ENCODE results near the gene MAEA. TPM values are rescaled to one million over a fixed set of nuclear protein-coding genes. Genes with fewer than 3 reads are reported as not detected.

Gene MAEA
- total and polyA plus RNA-seq, 2 experiments from 2014 or later, result 49.8 to 99.0 TPM

DNA sequence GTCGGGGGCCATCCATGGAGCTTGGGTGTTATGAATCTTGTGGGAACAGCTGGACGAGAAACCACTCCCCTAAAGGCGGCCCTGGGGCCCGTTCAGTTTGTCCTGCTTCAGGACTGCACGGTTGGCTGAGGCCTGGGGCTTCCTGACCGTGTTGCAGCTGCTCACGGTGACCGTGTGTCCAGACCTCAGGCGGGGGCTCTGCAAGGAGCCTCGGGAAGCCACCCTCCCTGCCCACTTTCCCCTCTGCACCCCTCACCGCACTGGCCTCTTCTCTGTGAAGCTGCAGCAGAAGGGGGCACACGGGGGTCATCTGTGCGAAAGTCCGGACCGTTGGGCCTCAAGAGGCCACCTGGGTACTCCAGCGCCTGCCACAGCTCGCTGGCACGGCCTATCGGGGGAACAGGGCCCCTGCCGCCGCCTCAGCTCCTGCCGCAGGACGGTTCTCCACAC, 86.7 kb downstream of the MAEA start:
- Mint-ChIP-seq H3K9me3 (no peaks in the 10 kb centered on the region), H3K27ac (no peak overlapping the region), H3K4me1 (no peaks in the 10 kb centered on the region), H3K4me3 (no peak overlapping the region), H3K36me3 (ENCODE audit: low read depth) (peaks cover 3% of the 10 kb centered on the region; the same call in 2 of the 3 replicates), H3K27me3 (ENCODE audit: insufficient read depth, low read depth, poor library complexity) (peaks cover 2% of the 10 kb centered on the region)
- no peak overlapping the region for H3K4me3 ChIP-seq
- no peak overlapping the region for H2AFZ ChIP-seq
- no peaks in the 10 kb centered on the region for H3K79me2 ChIP-seq (replicated peaks; ENCODE audit: insufficient read depth)
- TF ChIP-seq, protein P1, sequence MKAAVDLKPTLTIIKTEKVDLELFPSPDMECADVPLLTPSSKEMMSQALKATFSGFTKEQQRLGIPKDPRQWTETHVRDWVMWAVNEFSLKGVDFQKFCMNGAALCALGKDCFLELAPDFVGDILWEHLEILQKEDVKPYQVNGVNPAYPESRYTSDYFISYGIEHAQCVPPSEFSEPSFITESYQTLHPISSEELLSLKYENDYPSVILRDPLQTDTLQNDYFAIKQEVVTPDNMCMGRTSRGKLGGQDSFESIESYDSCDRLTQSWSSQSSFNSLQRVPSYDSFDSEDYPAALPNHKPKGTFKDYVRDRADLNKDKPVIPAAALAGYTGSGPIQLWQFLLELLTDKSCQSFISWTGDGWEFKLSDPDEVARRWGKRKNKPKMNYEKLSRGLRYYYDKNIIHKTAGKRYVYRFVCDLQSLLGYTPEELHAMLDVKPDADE (IDR thresholded peaks at IDR 0.05), result no peak
- TF ChIP-seq EZH2phosphoT487 (IDR thresholded peaks at IDR 0.05; ENCODE audit: unreplicated experiment) (no peak), JUNB (IDR thresholded peaks at IDR 0.05; ENCODE audit: unreplicated experiment) (no peak), CREB1 (CRISPR knock-in tag; IDR thresholded peaks at IDR 0.05; ENCODE audit: low read depth) (no peak), ZNF114 (CRISPR knock-in tag; IDR thresholded peaks at IDR 0.05) (no peak), ZNF331 (CRISPR knock-in tag; IDR thresholded peaks at IDR 0.05; ENCODE audit: low read depth) (no peak), NANOG (IDR thresholded peaks at IDR 0.05; ENCODE audit: borderline replicate concordance) (no peak), STAT1 (IDR thresholded peaks at IDR 0.05; ENCODE audit: unreplicated experiment) (no peak)
- TF ChIP-seq, protein P2, sequence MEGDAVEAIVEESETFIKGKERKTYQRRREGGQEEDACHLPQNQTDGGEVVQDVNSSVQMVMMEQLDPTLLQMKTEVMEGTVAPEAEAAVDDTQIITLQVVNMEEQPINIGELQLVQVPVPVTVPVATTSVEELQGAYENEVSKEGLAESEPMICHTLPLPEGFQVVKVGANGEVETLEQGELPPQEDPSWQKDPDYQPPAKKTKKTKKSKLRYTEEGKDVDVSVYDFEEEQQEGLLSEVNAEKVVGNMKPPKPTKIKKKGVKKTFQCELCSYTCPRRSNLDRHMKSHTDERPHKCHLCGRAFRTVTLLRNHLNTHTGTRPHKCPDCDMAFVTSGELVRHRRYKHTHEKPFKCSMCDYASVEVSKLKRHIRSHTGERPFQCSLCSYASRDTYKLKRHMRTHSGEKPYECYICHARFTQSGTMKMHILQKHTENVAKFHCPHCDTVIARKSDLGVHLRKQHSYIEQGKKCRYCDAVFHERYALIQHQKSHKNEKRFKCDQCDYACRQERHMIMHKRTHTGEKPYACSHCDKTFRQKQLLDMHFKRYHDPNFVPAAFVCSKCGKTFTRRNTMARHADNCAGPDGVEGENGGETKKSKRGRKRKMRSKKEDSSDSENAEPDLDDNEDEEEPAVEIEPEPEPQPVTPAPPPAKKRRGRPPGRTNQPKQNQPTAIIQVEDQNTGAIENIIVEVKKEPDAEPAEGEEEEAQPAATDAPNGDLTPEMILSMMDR (conservative IDR thresholded peaks at IDR 0.05; ENCODE audit: low read depth in 2 of 2), result no peak
- TF ChIP-seq, protein P3, sequence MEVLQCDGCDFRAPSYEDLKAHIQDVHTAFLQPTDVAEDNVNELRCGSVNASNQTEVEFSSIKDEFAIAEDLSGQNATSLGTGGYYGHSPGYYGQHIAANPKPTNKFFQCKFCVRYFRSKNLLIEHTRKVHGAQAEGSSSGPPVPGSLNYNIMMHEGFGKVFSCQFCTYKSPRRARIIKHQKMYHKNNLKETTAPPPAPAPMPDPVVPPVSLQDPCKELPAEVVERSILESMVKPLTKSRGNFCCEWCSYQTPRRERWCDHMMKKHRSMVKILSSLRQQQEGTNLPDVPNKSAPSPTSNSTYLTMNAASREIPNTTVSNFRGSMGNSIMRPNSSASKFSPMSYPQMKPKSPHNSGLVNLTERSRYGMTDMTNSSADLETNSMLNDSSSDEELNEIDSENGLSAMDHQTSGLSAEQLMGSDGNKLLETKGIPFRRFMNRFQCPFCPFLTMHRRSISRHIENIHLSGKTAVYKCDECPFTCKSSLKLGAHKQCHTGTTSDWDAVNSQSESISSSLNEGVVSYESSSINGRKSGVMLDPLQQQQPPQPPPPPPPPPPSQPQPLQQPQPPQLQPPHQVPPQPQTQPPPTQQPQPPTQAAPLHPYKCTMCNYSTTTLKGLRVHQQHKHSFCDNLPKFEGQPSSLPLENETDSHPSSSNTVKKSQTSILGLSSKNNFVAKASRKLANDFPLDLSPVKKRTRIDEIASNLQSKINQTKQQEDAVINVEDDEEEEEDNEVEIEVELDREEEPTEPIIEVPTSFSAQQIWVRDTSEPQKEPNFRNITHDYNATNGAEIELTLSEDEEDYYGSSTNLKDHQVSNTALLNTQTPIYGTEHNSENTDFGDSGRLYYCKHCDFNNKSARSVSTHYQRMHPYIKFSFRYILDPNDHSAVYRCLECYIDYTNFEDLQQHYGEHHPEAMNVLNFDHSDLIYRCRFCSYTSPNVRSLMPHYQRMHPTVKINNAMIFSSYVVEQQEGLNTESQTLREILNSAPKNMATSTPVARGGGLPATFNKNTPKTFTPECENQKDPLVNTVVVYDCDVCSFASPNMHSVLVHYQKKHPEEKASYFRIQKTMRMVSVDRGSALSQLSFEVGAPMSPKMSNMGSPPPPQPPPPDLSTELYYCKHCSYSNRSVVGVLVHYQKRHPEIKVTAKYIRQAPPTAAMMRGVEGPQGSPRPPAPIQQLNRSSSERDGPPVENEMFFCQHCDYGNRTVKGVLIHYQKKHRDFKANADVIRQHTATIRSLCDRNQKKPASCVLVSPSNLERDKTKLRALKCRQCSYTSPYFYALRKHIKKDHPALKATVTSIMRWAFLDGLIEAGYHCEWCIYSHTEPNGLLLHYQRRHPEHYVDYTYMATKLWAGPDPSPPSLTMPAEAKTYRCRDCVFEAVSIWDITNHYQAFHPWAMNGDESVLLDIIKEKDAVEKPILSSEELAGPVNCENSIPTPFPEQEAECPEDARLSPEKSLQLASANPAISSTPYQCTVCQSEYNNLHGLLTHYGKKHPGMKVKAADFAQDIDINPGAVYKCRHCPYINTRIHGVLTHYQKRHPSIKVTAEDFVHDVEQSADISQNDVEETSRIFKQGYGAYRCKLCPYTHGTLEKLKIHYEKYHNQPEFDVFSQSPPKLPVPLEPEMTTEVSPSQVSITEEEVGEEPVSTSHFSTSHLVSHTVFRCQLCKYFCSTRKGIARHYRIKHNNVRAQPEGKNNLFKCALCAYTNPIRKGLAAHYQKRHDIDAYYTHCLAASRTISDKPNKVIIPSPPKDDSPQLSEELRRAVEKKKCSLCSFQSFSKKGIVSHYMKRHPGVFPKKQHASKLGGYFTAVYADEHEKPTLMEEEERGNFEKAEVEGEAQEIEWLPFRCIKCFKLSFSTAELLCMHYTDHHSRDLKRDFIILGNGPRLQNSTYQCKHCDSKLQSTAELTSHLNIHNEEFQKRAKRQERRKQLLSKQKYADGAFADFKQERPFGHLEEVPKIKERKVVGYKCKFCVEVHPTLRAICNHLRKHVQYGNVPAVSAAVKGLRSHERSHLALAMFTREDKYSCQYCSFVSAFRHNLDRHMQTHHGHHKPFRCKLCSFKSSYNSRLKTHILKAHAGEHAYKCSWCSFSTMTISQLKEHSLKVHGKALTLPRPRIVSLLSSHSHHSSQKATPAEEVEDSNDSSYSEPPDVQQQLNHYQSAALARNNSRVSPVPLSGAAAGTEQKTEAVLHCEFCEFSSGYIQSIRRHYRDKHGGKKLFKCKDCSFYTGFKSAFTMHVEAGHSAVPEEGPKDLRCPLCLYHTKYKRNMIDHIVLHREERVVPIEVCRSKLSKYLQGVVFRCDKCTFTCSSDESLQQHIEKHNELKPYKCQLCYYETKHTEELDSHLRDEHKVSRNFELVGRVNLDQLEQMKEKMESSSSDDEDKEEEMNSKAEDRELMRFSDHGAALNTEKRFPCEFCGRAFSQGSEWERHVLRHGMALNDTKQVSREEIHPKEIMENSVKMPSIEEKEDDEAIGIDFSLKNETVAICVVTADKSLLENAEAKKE (CRISPR knock-in tag; IDR thresholded peaks at IDR 0.05), result no peak
- H4K20me1 ChIP-seq (replicated peaks; ENCODE audit: insufficient read depth), result no peaks in the 10 kb centered on the region
- DNase-seq (ENCODE audit: low spot score) (no peak), ATAC-seq (no peak)
- no peaks in the 10 kb centered on the region for H3K27me3 ChIP-seq (ENCODE audit: insufficient read depth)
- H3K27ac ChIP-seq (ENCODE audit: low read depth), result no peak overlapping the region
- H3F3A ChIP-seq (replicated peaks; ENCODE audit: low read depth), result no peaks in the 10 kb centered on the region
- H3K9me2 ChIP-seq (ENCODE audit: insufficient read depth), result no peaks in the 10 kb centered on the region
- H3K36me3 ChIP-seq (ENCODE audit: insufficient read depth), result no peaks in the 10 kb centered on the region
- no peak overlapping the region for H3K4me2 ChIP-seq
- H3K4me1 ChIP-seq (ENCODE audit: insufficient read depth), result no peaks in the 10 kb centered on the region
